Body of pancreas (tissue), 4 donors: ENCODE data around the gene ZNF407. TPM values are rescaled to one million over a fixed set of nuclear protein-coding genes. Genes with fewer than 3 reads are reported as not detected.

Experiments used
- ATAC-seq: fragments of 150-250 bp; one replicate; pipeline ENCODE4 v1.9.1; 2016
- DNase-seq, 4 donors: peaks; one replicate each; pipeline ENCODE4 v3.0.0-alpha.2; 2019
- H3K27ac ChIP-seq, 4 donors: fragments of 200-600 bp; sonication (generic); 1 replicate in 3 of 4; 2 replicates in 1 of 4; pipeline versions ENCODE4 v1.5.1 to v1.6.1; 2016 to 2019; ENCODE audit warnings: mild to moderate bottlenecking in 1 of 4, mixed read lengths in 1 of 4, moderate library complexity in 1 of 4
- H3K27me3 ChIP-seq, 2 donors: fragments of 200-600 bp; sonication (generic); one replicate each; pipeline ENCODE4 v1.6.0; 2016; ENCODE audit warnings: mild to moderate bottlenecking in 1 of 2
- H3K36me3 ChIP-seq, 2 donors: fragments of 200-600 bp; sonication (generic); replicated peaks in 1 of 2; 2 replicates each; pipeline ENCODE4 v1.5.1; 2016; ENCODE audit warnings: low read depth in 2 of 2; ENCODE audit not compliant: insufficient read depth in 1 of 2
- H3K4me1 ChIP-seq: fragments of 200-600 bp; sonication (generic); one replicate; pipeline ENCODE4 v1.6.0; 2016
- H3K4me3 ChIP-seq, 2 donors: fragments of 200-600 bp; sonication (generic); 1 replicate in 1 of 2; 2 replicates in 1 of 2; pipeline ENCODE4 v1.5.1; 2016 to 2019
- H3K9me3 ChIP-seq, 3 donors: fragments of 200-600 bp; sonication (generic); 1 replicate in 2 of 3; 2 replicates in 1 of 3; pipeline ENCODE4 v1.5.1; 2016
- POLR2A ChIP-seq, 3 donors: fragments of 450-650 bp; IDR thresholded peaks; one replicate each; pipeline ENCODE4 v1.6.1; 2016; ENCODE audit warnings: antibody characterized with exemption in 3 of 3, mild to moderate bottlenecking in 2 of 3
- WGBS, 2 donors: methylation state at CpG; one replicate each; pipeline ENCODE4 v1.1.5; 2017; 5-methylcytosine and 5-hydroxymethylcytosine counted together
- intact Hi-C: fragments of 100-400 bp; cut with DNase I; formaldehyde crosslinking; loops from one replicate; pipeline ENCODE4 v1.15.1; 2023
- total RNA-seq, 2 donors: library from RNA; depleted of rRNA; stranded (reverse); fragments of >200 nt; gene quantifications; one replicate each; pipeline ENCODE4 v1.1.0, GENCODE V29; 2016
- TF ChIP-seq, protein P1 (sequence below), 7 experiments: fragments of 450-650 bp in 4 of 7; fragments of 200-600 bp in 3 of 7; sonication (generic) in 3 of 7; IDR thresholded peaks; one replicate each; pipeline ENCODE4 v1.5.1; 2016 to 2019; ENCODE audit warnings: antibody characterized with exemption in 7 of 7

ZNF407 gene
- total RNA-seq, 2 donors from 2014 or later = 14.3 to 19.1 TPM

DNA sequence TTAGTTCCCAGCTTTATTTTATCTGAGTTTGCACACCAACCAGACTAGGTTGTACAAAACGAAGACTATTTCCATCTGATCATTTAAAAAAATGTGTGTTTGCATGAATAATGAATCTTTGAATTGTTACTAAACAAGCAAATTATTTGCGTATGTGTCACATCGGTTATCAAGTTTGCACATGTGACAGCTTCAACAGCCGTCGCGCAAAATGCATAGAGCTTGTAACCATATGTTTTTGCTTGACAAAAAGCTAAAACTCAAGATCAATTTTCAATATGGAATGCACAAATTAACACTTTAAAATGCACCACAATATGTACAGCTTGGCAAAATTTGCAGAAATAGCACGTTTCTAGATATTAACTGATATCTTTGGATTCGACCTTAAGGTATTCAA, 427.2 kb downstream of the ZNF407 start:
- H3K4me1 ChIP-seq = no peaks in the 10 kb centered on the region
- DNase-seq (no peak), ATAC-seq (no peak)
- H3K27ac ChIP-seq = no peak overlapping the region
- TF ChIP-seq POLR2A (IDR thresholded peaks at IDR 0.05) = no peak
- TF ChIP-seq, protein P1, sequence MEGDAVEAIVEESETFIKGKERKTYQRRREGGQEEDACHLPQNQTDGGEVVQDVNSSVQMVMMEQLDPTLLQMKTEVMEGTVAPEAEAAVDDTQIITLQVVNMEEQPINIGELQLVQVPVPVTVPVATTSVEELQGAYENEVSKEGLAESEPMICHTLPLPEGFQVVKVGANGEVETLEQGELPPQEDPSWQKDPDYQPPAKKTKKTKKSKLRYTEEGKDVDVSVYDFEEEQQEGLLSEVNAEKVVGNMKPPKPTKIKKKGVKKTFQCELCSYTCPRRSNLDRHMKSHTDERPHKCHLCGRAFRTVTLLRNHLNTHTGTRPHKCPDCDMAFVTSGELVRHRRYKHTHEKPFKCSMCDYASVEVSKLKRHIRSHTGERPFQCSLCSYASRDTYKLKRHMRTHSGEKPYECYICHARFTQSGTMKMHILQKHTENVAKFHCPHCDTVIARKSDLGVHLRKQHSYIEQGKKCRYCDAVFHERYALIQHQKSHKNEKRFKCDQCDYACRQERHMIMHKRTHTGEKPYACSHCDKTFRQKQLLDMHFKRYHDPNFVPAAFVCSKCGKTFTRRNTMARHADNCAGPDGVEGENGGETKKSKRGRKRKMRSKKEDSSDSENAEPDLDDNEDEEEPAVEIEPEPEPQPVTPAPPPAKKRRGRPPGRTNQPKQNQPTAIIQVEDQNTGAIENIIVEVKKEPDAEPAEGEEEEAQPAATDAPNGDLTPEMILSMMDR (IDR thresholded peaks at IDR 0.05) = no peak
- H3K9me3 ChIP-seq = no peaks in the 10 kb centered on the region
- H3K36me3 ChIP-seq = no peaks in the 10 kb centered on the region
- H3K4me3 ChIP-seq = no peak overlapping the region
- 85 to 90% methylated on average over 8 of the region's 8 CpGs for WGBS, 2 donors
- intact Hi-C loops = no loop called here
- H3K27me3 ChIP-seq = no peaks in the 10 kb centered on the region

DNA sequence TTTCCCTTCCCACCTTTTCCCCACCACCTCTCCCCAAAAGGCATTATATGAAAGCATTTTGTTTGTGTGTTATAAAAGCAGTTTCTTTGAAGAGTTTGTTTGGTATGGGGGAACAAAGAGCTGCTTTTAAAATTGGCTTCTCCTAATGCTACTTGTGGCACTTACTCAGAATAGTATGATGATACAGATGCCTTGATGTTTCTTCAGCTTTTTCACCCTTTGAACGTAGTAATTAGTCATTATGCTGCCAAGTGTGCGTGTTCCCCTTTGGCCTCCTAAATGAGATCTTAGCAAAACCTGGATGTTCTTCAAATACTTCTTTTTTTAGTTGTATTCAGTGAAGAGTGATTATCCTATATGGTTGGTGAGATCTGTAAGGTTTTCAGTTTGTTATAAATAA, 427.9 kb downstream of the ZNF407 start:
- intact Hi-C loops = no loop called here
- no peaks in the 10 kb centered on the region for H3K4me1 ChIP-seq
- ATAC-seq (no peak), DNase-seq (no peak)
- H3K9me3 ChIP-seq = no peaks in the 10 kb centered on the region
- no peaks in the 10 kb centered on the region for H3K36me3 ChIP-seq
- H3K27me3 ChIP-seq = no peaks in the 10 kb centered on the region
- no peak for TF ChIP-seq POLR2A (IDR thresholded peaks at IDR 0.05)
- TF ChIP-seq, protein P1 (IDR thresholded peaks at IDR 0.05) = no peak
- no peak overlapping the region for H3K27ac ChIP-seq
- WGBS, 2 donors = 82 to 87% methylated on average over 2 of the region's 2 CpGs
- H3K4me3 ChIP-seq = no peak overlapping the region

DNA sequence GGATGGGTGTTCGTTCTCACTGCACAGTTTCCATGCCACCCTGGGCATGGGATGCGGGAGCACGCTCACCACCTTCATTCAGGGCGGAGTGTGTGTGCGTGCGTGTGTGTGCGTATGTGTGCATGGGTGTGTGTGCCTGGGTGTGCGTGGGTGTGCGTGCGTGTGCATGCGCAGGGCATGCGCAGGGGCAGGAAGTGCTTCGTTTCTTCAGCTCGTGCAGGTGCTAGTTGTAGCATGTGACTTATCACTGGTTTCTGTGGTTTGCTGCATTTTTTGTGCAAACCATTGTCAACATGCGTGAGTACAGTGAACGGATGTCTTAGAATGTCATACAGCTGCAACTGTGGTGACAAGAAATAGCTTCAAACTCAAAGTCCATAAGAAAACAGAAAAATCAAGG, 431.8 kb downstream of the ZNF407 start:
- no peak overlapping the region for H3K27ac ChIP-seq
- 94 to 95% methylated on average over 16 of the region's 16 CpGs for WGBS, 2 donors
- H3K4me1 ChIP-seq = no peaks in the 10 kb centered on the region
- intact Hi-C loops = no loop called here
- no peaks in the 10 kb centered on the region for H3K9me3 ChIP-seq
- H3K4me3 ChIP-seq = no peak overlapping the region
- no peak for ATAC-seq
- no peak for DNase-seq
- TF ChIP-seq POLR2A (IDR thresholded peaks at IDR 0.05) = no peak
- TF ChIP-seq, protein P1 (IDR thresholded peaks at IDR 0.05) = no peak
- no peaks in the 10 kb centered on the region for H3K36me3 ChIP-seq
- no peaks in the 10 kb centered on the region for H3K27me3 ChIP-seq

DNA sequence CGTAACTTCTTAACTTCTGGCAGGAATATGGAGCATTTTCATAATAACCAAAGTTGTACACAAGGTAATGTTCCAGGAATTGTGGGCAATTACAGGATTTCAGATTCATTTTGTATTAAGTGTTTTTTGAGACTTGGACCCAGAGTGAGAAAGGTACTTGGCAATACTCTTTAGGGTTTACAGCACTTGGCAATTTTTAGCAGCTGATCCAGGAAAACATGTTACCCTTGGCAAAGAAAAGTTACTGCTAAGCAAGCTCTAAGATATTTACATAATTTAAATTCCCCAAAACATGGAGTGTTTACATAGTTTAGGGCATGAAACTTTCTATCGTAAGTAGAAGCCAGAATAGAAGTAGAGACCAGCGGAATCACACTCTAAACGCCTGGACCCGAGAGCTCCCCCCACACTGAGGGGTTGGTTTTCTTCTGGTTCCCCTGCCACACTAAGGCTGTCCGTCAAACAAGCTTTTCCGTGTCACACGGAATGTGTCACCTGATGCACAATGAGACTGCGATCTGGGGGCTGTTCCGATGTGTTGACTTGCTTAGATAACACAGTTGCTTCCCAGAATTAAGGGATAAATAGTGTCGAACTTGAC, 434.1 kb downstream of the ZNF407 start:
- DNase-seq (no peak), ATAC-seq (no peak)
- no peak overlapping the region for H3K4me3 ChIP-seq
- no peak overlapping the region for H3K27ac ChIP-seq
- H3K4me1 ChIP-seq = no peaks in the 10 kb centered on the region
- WGBS, 2 donors = 88 to 89% methylated on average over 11 of the region's 11 CpGs
- intact Hi-C loops = no loop called here
- H3K9me3 ChIP-seq = no peaks in the 10 kb centered on the region
- TF ChIP-seq, protein P1 (IDR thresholded peaks at IDR 0.05) = no peak
- TF ChIP-seq POLR2A (IDR thresholded peaks at IDR 0.05) = no peak
- no peaks in the 10 kb centered on the region for H3K27me3 ChIP-seq
- H3K36me3 ChIP-seq = no peaks in the 10 kb centered on the region

DNA sequence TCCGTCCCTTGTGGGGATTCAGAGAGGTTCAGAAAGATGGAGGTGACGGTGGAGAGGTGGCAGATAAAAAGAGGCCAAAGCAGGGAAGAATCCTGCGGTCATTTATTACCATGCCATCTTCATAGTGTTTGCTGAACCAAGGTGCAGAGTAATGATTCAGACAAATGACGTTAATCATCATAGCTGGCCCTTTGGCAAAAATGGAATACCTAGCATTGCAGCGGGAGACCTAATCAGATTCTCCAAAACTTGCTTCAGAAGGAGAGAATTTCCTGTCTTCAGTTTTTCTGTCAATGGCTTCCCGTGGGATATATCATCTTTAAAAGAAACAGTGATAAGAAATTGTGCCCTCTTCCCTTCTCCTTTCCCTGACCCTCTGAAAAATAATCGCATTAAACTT, 435.8 kb downstream of the ZNF407 start:
- no peaks in the 10 kb centered on the region for H3K27me3 ChIP-seq
- no peaks in the 10 kb centered on the region for H3K4me1 ChIP-seq
- H3K9me3 ChIP-seq = no peaks in the 10 kb centered on the region
- H3K27ac ChIP-seq = no peak overlapping the region
- TF ChIP-seq POLR2A (IDR thresholded peaks at IDR 0.05) = no peak
- TF ChIP-seq, protein P1 (IDR thresholded peaks at IDR 0.05) = no peak
- intact Hi-C loops = no loop called here
- no peaks in the 10 kb centered on the region for H3K36me3 ChIP-seq
- 87 to 93% methylated on average over 7 of the region's 7 CpGs for WGBS, 2 donors
- H3K4me3 ChIP-seq = no peak overlapping the region
- no peak for ATAC-seq
- no peak for DNase-seq
